NT2/D1 (cell line): ENCODE data around the gene OASL.

ENCODE experiments used
- SUZ12 ChIP-seq: IDR thresholded peaks from 2 replicates; pipeline ENCODE4 v1.6.1; 2011; ENCODE audit not compliant: insufficient read length, insufficient read depth; ENCODE audit errors: extremely low read depth
- YY1 ChIP-seq: IDR thresholded peaks from 2 replicates; pipeline ENCODE4 v1.6.1; 2011; ENCODE audit not compliant: insufficient read length, insufficient read depth

DNA sequence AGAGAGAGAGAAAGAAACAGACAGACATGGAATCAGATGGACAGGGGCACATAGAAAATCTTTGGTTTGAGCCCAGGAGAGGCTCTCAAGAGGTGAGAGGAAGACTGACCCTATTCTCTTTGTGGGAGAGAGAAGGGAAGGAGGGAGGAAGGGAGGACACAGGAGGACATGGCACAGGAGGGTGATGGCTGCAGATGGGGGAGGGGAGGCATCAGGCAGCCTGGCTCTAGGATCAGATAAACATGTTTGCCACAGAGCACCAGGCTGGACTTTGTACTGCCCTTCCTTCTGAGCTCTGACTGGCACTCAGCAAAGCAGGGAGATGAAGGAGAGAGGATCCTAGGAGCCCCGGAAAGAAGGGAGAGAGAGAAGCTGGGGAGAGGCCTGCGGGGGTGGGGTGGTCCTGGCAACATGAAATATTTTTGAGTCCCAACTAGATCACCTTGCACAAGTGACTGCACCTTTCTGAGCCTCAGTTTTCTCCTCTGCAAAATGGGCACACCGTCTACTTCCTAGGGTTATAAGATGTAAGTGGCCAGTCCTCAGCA, 54.6 kb downstream of the OASL start:
- TF ChIP-seq SUZ12, result no peak
- no peak for TF ChIP-seq YY1
